DMS153 (cell line): ENCODE results near the gene ZC3H12A.

Experiments used
- DNase-seq: peaks from one replicate; lab custom pipeline; 2025; lab: John Stamatoyannopoulos, UW

Gene ZC3H12A

GRCh38 chr1:37474046-37474696 lies at the start of gene ZC3H12A:
Gene ZC3H12A, plus strand, starts transcription at chr1:37474580. Its CDS starts 917 bp downstream, at chr1:37475497.
- DNase-seq: peak; percentile 82

GRCh38 chr1:37425221-37425620 lies 49.2 kb upstream of the ZC3H12A start:
- DNase-seq: no peak

GRCh38 chr1:37429029-37429428 lies 45.4 kb upstream of the ZC3H12A start:
- DNase-seq: no peak

GRCh38 chr1:37430103-37430985 lies 44.0 kb upstream of the ZC3H12A start:
- DNase-seq: no peak

GRCh38 chr1:37432716-37433115 lies 41.7 kb upstream of the ZC3H12A start:
- no peak for DNase-seq

- no peak for DNase-seq
Measured at GRCh38 chr1:37433171-37433570, 41.2 kb upstream of the ZC3H12A start.

GRCh38 chr1:37434292-37435225 lies 39.8 kb upstream of the ZC3H12A start:
- DNase-seq: peak; percentile 40

- DNase-seq: no peak
Measured at GRCh38 chr1:37437087-37437486, 37.3 kb upstream of the ZC3H12A start.

- no peak for DNase-seq
Measured at GRCh38 chr1:37438037-37438868, 36.1 kb upstream of the ZC3H12A start.

- no peak for DNase-seq
Measured at GRCh38 chr1:37438869-37439343, 35.5 kb upstream of the ZC3H12A start.

GRCh38 chr1:37439349-37439995 lies 34.9 kb upstream of the ZC3H12A start:
- DNase-seq: no peak

GRCh38 chr1:37441490-37441889 lies 32.9 kb upstream of the ZC3H12A start:
- no peak for DNase-seq

- DNase-seq: no peak
Measured at GRCh38 chr1:37442139-37442538, 32.2 kb upstream of the ZC3H12A start.

GRCh38 chr1:37442644-37443043 lies 31.7 kb upstream of the ZC3H12A start:
- no peak for DNase-seq

GRCh38 chr1:37446874-37447273 lies 27.5 kb upstream of the ZC3H12A start:
- DNase-seq: no peak

GRCh38 chr1:37448185-37448584 lies 26.2 kb upstream of the ZC3H12A start:
- no peak for DNase-seq

GRCh38 chr1:37448691-37449417 lies 25.5 kb upstream of the ZC3H12A start:
- DNase-seq: no peak

GRCh38 chr1:37449936-37450335 lies 24.4 kb upstream of the ZC3H12A start:
- DNase-seq: no peak

- no peak for DNase-seq
Measured at GRCh38 chr1:37452416-37452815, 22.0 kb upstream of the ZC3H12A start.

GRCh38 chr1:37453647-37454046 lies 20.7 kb upstream of the ZC3H12A start:
- DNase-seq: no peak
